GM18511 (cell line): ENCODE data around the gene DTX1.
"Not testable (repeated sequence)": the region's sequence is repeated elsewhere in the genome, so short reads cannot be mapped to it uniquely, and the experiment has no call there.

Source experiments
- ATAC-seq: cut with Tn5 transposase; IDR thresholded peaks from one replicate; pipeline ENCODE4 v1.9.1; 2021; ENCODE audit warnings: mild to moderate bottlenecking, moderate library complexity; ENCODE audit not compliant: unreplicated experiment

The DTX1 gene

GRCh38 chr12:113111247-113111646 is 54.7 kb downstream of the DTX1 start:
- ATAC-seq, result no peak

- ATAC-seq, result no peak
Measured at GRCh38 chr12:113112043-113112899, 55.7 kb downstream of the DTX1 start.

DNA sequence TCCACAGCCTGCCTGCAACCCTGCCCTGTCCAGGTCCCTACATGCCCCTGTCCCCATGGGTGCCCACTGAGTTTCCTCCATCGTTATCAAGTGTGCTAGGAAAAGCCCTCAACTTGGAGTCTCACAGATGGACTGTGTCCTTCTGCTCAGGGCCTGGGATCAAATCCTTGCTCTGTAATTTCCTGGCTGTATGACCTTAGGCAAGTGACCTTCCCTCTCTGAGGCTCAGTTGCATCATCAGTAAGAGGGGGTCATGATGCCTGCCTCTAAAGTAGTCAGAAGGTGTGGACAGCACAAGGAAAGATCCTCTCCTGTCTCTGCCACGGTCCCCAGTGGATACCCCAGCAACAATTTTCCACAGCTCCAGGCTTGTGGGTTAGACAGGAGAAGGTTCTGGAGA is 56.9 kb downstream of the DTX1 start:
- no peak for ATAC-seq

GRCh38 chr12:113114447-113115178 is 58.1 kb downstream of the DTX1 start:
- no peak for ATAC-seq

DNA sequence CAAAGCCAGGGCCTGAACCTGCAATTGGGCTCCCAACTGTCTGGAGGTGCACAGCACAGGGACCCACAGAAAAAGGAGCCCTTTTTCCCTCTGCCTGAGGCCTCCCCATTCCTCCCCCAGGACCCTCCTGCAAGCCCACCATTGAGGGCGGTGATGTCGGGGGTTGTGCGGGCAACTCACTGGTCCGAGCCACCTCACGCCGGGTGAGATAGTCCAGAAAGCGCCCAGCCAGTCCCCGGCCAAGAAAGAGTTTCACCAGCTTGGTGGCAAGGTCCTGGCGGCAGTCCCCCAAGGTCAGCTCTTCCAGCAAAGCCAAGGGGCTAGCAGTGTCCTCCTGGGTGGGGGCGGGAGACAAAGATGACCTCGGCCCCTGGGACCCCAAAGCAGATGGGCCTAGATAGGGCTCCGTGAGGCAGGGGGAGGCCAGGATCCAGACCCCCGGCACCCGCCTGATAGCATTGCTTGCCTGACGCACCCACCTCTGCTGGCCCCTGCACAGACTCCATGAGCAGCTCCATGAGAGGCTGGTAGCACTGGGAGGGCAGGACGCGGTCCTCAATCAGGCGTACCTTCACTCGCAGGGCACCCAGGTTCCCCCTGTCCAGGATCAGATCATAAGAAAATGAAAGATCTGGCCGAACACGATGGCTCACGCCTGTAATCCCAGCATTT is 59.1 kb downstream of the DTX1 start:
- ATAC-seq, result no peak

GRCh38 chr12:113116875-113117274 is 60.3 kb downstream of the DTX1 start:
- ATAC-seq, result no peak

- ATAC-seq, result not testable (repeated sequence)
Measured at GRCh38 chr12:113117684-113118083, 61.2 kb downstream of the DTX1 start.

GRCh38 chr12:113118142-113118541 is 61.6 kb downstream of the DTX1 start:
- no peak for ATAC-seq

- ATAC-seq, result no peak
Measured at GRCh38 chr12:113119980-113120669, 63.6 kb downstream of the DTX1 start.

DNA sequence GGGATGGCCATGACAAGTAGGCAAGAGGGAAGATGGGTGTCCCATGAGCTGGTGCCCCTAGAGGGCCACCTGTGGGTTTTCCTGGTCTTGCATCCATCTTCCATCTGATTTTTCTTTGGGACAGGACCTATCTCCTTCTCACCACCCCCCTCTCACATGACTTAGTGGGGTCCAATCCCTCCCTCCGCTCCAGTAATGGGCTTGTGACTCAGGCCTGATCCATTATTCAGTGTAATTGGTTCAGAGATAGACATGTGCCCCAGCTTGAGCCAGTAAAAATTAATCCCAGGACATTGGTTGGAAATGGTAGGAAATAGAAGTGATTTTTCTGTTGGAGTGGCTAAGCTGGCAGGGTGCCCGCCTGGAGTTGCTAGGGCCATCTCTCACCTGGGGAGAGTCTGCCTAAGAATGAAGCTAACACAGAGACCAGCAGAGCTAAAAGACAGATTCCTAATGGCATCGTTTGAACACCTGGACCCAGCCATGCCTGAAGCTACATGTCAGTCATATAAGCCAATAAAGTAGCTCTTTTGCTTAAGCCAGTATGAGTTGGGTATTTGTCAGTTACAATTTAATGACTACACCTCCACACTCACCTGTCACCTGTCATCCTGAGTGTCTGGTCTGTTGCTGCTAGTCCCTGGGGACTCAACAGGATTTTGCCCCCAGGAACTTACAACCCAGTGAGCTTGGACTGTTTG is 64.3 kb downstream of the DTX1 start:
- ATAC-seq, result no peak

DNA sequence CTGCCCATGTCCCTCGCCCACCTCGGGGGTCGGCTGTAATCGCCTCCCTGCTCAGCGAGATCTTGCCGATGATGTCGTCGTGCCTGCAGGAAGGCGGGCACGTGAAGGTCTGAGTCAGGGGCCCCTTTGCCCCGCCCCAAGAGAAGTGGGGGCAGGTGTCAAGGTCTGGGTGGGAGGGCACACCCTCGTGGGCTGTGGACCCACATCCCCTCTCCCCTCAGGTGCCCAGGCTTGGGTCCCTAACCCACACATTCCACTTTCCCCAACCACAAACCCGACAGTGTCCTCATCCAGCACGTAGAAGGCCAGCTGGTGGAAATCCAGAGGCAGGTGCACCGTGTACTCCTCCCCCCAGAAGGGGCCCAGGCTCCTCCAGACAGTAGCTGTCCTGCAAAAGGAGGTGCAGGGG is 71.3 kb downstream of the DTX1 start:
- no peak for ATAC-seq

GRCh38 chr12:113128802-113129663 is 72.5 kb downstream of the DTX1 start:
- no peak for ATAC-seq

- no peak for ATAC-seq
Measured at GRCh38 chr12:113129664-113130456, 73.3 kb downstream of the DTX1 start.

GRCh38 chr12:113130457-113131135 is 74.1 kb downstream of the DTX1 start:
- no peak for ATAC-seq

GRCh38 chr12:113131556-113131955 is 75.0 kb downstream of the DTX1 start:
- no peak for ATAC-seq

GRCh38 chr12:113133036-113133435 is 76.5 kb downstream of the DTX1 start:
- ATAC-seq, result no peak

DNA sequence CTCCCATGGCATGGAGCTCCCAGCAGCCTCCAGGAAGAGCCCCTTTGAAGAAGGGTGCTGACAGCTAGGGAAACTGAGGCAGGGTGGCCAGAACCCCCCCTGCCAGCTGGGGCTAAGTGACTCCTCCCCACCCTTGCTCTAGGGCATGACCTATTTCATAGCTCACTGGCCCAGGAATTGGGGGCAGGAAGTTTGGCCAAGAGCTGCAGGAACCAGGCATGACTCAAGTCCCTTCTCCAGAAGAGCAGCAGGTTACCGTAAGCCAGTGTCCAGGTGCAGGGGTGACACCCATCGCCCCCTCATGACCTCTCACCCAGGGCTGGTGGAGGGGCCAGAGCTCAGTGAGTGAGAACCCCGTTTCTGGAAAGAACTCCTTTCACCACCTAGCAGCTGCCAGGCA is 77.1 kb downstream of the DTX1 start:
- ATAC-seq, result no peak

DNA sequence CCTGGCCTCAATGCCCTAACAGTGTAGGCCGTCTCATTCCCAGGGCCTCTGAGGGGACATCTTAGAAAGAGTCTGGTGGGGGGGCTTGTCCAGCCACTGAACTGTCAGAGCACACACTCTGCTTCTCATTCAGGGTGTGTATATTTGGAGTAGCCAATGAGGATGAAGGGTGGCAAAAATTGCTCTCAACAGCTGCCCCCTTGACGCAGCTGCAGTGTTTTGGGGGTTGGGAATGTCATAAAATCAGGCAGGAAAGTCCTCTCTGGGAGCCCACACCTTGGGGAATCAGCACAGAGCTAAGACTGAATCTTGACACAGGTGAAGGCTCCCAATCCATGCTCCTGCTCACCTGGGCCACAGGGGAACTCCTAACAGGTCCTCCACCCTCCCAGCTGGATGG is 77.5 kb downstream of the DTX1 start:
- no peak for ATAC-seq
